Fibroblast of lung (primary cell): ENCODE measurements around the gene PMM1. TPM values are rescaled to one million over a fixed set of nuclear protein-coding genes. Genes with fewer than 3 reads are reported as not detected.

Source experiments
- DNase-seq, 2 donors: peaks; one replicate each; pipeline versions ENCODE4 v3.0.0 to v3.0.0-alpha.2; 2010; ENCODE audit warnings: low read depth in 2 of 2
- H2AFZ ChIP-seq: 2 replicates; pipeline ENCODE4 v1.5.1; 2012; ENCODE audit warnings: low read length, control low read depth, inconsistent platforms
- H3K27ac ChIP-seq: 2 replicates; pipeline ENCODE4 v1.5.1; 2011; ENCODE audit warnings: low read length, control low read depth; ENCODE audit not compliant: insufficient read depth
- H3K27me3 ChIP-seq: 2 replicates; pipeline ENCODE4 v1.5.1; 2011; ENCODE audit warnings: mild to moderate bottlenecking, low read length; ENCODE audit not compliant: control insufficient read depth, insufficient read depth
- H3K36me3 ChIP-seq: 2 replicates; pipeline ENCODE4 v1.5.1; 2011; ENCODE audit warnings: low read length; ENCODE audit not compliant: control insufficient read depth, insufficient read depth
- H3K4me1 ChIP-seq: 2 replicates; pipeline ENCODE4 v1.5.1; 2011; ENCODE audit warnings: low read length; ENCODE audit not compliant: control insufficient read depth, insufficient read depth; ENCODE audit errors: extremely low read depth
- H3K4me2 ChIP-seq: 2 replicates; pipeline ENCODE4 v1.5.1; 2011; ENCODE audit warnings: low read length, control low read depth; ENCODE audit not compliant: insufficient read depth; ENCODE audit errors: extremely low read depth
- H3K4me3 ChIP-seq, 4 experiments: fragments of 200-600 bp in 1 of 4; sonication (generic) in 1 of 4; replicated peaks in 1 of 4; 2 replicates each; pipeline ENCODE4 v1.5.1; 2011 to 2016; ENCODE audit warnings: low read length in 4 of 4, low read depth in 3 of 4, mild to moderate bottlenecking in 3 of 4, control low read depth in 2 of 4, inconsistent platforms in 1 of 4, mixed read lengths in 1 of 4; ENCODE audit not compliant: insufficient read depth in 1 of 4; ENCODE audit errors: control extremely low read depth in 1 of 4
- H3K79me2 ChIP-seq: 2 replicates; pipeline ENCODE4 v1.5.1; 2012; ENCODE audit warnings: mild to moderate bottlenecking, low read length, inconsistent platforms; ENCODE audit not compliant: control insufficient read depth, insufficient read depth
- H3K9ac ChIP-seq: 2 replicates; pipeline ENCODE4 v1.5.1; 2011; ENCODE audit warnings: mild to moderate bottlenecking, low read length, control low read depth; ENCODE audit not compliant: insufficient read depth
- H3K9me3 ChIP-seq: 2 replicates; pipeline ENCODE4 v1.5.1; 2012; ENCODE audit warnings: low read depth, low read length; ENCODE audit not compliant: control insufficient read depth, insufficient read depth
- H4K20me1 ChIP-seq: 2 replicates; pipeline ENCODE4 v1.5.1; 2011; ENCODE audit warnings: low read length; ENCODE audit not compliant: control insufficient read depth, insufficient read depth; ENCODE audit errors: extremely low read depth
- CTCF ChIP-seq, 2 donors: IDR thresholded peaks in 1 of 2; conservative IDR thresholded peaks in 1 of 2; 1 replicate in 1 of 2; 2 replicates in 1 of 2; pipeline ENCODE4 v1.5.1; 2011 to 2012; ENCODE audit warnings: low read length in 2 of 2, control low read depth in 1 of 2, inconsistent platforms in 1 of 2, low read depth in 1 of 2, mild to moderate bottlenecking in 1 of 2
- EZH2 ChIP-seq: IDR thresholded peaks from 2 replicates; pipeline ENCODE4 v1.5.1; 2012; ENCODE audit warnings: low read length, control low read depth, mild to moderate bottlenecking; ENCODE audit errors: missing control alignments
- polyA plus RNA-seq, 2 donors: library from polyadenylated mRNA; depleted of rRNA in 1 of 2; stranded (reverse) in 1 of 2; unstranded in 1 of 2; fragments of >200 nt; gene quantifications; 2 replicates each; pipeline ENCODE4 v1.2.1, GENCODE V29; 2011 to 2012; ENCODE audit warnings: missing spikeins in 1 of 2
- total RNA-seq: library from RNA; depleted of rRNA; stranded (reverse); fragments of >200 nt; gene quantifications from 2 replicates; pipeline ENCODE4 v1.2.1, GENCODE V29; 2014

Gene PMM1
- total and polyA plus RNA-seq, 2 donors (not counting 1 experiment from before 2014, with no cell fraction given) = 32.4 to 110 TPM

GRCh38 chr22:41571786-41572185 lies 17.9 kb downstream of the PMM1 start:
- no peak overlapping the region for H3K9ac ChIP-seq
- H3K36me3 ChIP-seq = peaks cover 15% of the 10 kb centered on the region
- H3K4me1 ChIP-seq = peaks cover 10% of the 10 kb centered on the region
- no peaks in the 10 kb centered on the region for H3K9me3 ChIP-seq
- H3K4me2 ChIP-seq = no peak overlapping the region
- no peak overlapping the region for H3K27ac ChIP-seq
- no peaks in the 10 kb centered on the region for H3K27me3 ChIP-seq
- TF ChIP-seq CTCF (conservative IDR thresholded peaks at IDR 0.05 in 1 of 2, IDR thresholded peaks at IDR 0.05 in 1 of 2; ENCODE audit: low read depth in 1 of 2, low read length in 2 of 2) (no peak), EZH2 (no peak)
- H2AFZ ChIP-seq = no peak overlapping the region
- no peaks in the 10 kb centered on the region for H4K20me1 ChIP-seq
- no peak overlapping the region for H3K4me3 ChIP-seq
- no peak for DNase-seq
- no peaks in the 10 kb centered on the region for H3K79me2 ChIP-seq

GRCh38 chr22:41570221-41570620 lies 19.4 kb downstream of the PMM1 start:
- no peaks in the 10 kb centered on the region for H3K9me3 ChIP-seq
- H2AFZ ChIP-seq = no peak overlapping the region
- no peak overlapping the region for H3K4me2 ChIP-seq
- H4K20me1 ChIP-seq = no peaks in the 10 kb centered on the region
- TF ChIP-seq CTCF (conservative IDR thresholded peaks at IDR 0.05 in 1 of 2, IDR thresholded peaks at IDR 0.05 in 1 of 2; ENCODE audit: low read depth in 1 of 2, low read length in 2 of 2) (no peak), EZH2 (no peak)
- no peak overlapping the region for H3K9ac ChIP-seq
- H3K27me3 ChIP-seq = no peaks in the 10 kb centered on the region
- peaks cover 8% of the 10 kb centered on the region for H3K4me1 ChIP-seq
- peaks cover 8% of the 10 kb centered on the region for H3K36me3 ChIP-seq
- no peaks in the 10 kb centered on the region for H3K79me2 ChIP-seq
- H3K27ac ChIP-seq = no peak overlapping the region
- H3K4me3 ChIP-seq = no peak overlapping the region
- DNase-seq = no peak

- no peaks in the 10 kb centered on the region for H3K27me3 ChIP-seq
- TF ChIP-seq CTCF (conservative IDR thresholded peaks at IDR 0.05 in 1 of 2, IDR thresholded peaks at IDR 0.05 in 1 of 2; ENCODE audit: low read depth in 1 of 2, low read length in 2 of 2) = no peak
- no peak for TF ChIP-seq EZH2
- DNase-seq = no peak
- H3K9ac ChIP-seq = no peak overlapping the region
- no peaks in the 10 kb centered on the region for H3K9me3 ChIP-seq
- no peaks in the 10 kb centered on the region for H3K79me2 ChIP-seq
- H3K4me2 ChIP-seq = no peak overlapping the region
- H3K4me3 ChIP-seq = no peak overlapping the region
- no peak overlapping the region for H2AFZ ChIP-seq
- no peak overlapping the region for H3K27ac ChIP-seq
- H3K36me3 ChIP-seq = no peaks in the 10 kb centered on the region
- H4K20me1 ChIP-seq = no peaks in the 10 kb centered on the region
- H3K4me1 ChIP-seq = peaks cover 2% of the 10 kb centered on the region
Observed at GRCh38 chr22:41568811-41569210, 20.8 kb downstream of the PMM1 start.
